ES-I3 (cell line): ENCODE measurements around the gene SUSD5.
A peak's percentile ranks its signal among the peaks of the same experiment; 100 is the strongest.

Experiments
- H3K36me3 ChIP-seq: 2 replicates; pipeline ENCODE4 v1.6.1; 2013; ENCODE audit warnings: mild to moderate bottlenecking, low read length, control low read depth, moderate library complexity; ENCODE audit not compliant: insufficient read depth
- H3K4me1 ChIP-seq: 2 replicates; pipeline ENCODE4 v1.6.1; 2013; ENCODE audit warnings: mild to moderate bottlenecking, control low read depth, low read length; ENCODE audit not compliant: insufficient read depth
- H3K9ac ChIP-seq: 2 replicates; pipeline ENCODE4 v1.6.1; 2013; ENCODE audit warnings: low read depth, mild to moderate bottlenecking, low read length, moderate library complexity
- H3K9me3 ChIP-seq: 2 replicates; pipeline ENCODE4 v1.6.1; 2013; ENCODE audit warnings: mild to moderate bottlenecking, low read length, moderate library complexity; ENCODE audit not compliant: control insufficient read depth, insufficient read depth

The SUSD5 gene

GRCh38 chr3:33218446-33219174, at the start of gene SUSD5:
TSS of gene SUSD5 (minus strand) at chr3:33218810. CDS start at chr3:33218797, 13 bp downstream.
- Histone ChIP-seq H3K36me3 (no peaks in the 10 kb centered on the region), H3K9ac (peak within 1 kb of the TSS; percentile 62), H3K4me1 (no peaks in the 10 kb centered on the region), H3K9me3 (no peaks in the 10 kb centered on the region)

- Histone ChIP-seq H3K36me3 (no peaks in the 10 kb centered on the region), H3K9ac (no peak overlapping the region), H3K4me1 (no peaks in the 10 kb centered on the region)
Observed at GRCh38 chr3:33260104-33260503, 41.5 kb upstream of the SUSD5 start.

DNA sequence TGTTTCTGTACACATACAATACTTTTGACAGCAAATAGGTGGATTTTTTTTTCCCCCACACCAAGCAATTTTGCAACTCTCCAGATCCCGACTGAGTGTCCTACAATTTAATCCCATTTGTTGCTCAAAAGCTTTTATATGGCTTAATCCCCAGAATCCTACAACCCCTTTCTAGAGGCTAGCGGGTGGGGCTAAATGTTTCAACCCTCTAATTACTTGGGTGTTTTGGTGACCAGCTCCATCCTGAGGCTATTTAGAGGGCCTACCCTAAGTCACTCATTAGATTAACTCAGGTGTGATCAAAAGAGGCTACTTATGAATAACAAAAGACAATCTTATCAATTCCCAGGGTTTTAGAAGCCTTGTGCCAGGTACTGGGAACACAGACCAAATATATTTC, 37.6 kb upstream of the SUSD5 start:
- Histone ChIP-seq H3K4me1 (no peaks in the 10 kb centered on the region), H3K36me3 (no peaks in the 10 kb centered on the region), H3K9me3 (no peaks in the 10 kb centered on the region), H3K9ac (no peak overlapping the region)

More at GRCh38 chr3:33260104-33260503, 41.5 kb upstream of the SUSD5 start:
- no peaks in the 10 kb centered on the region for H3K9me3 ChIP-seq

GRCh38 chr3:33250712-33251111, 32.1 kb upstream of the SUSD5 start:
- Histone ChIP-seq H3K9me3 (no peaks in the 10 kb centered on the region), H3K36me3 (no peaks in the 10 kb centered on the region), H3K9ac (no peak overlapping the region), H3K4me1 (no peaks in the 10 kb centered on the region)

DNA sequence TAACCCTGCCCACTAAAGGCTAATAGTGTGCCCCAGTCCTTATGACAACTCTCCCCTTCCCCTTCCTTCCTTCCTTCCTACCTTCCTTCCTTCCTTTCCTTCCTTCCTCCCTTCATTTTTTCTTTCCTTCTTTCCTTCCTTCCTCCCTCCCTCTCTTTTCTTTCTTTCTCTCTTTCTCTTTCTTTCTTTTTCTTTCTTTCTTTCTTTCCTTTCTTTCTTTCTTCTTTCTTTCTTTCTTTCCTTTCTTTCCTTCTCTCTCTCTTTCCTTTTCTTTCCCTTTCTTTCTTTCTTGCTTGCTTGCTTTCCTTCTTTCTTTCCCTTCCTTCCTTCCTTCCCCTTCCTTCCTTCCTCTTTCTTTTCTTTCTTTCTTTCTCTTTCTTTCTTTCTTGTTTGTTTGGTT, 28.2 kb upstream of the SUSD5 start:
- Histone ChIP-seq H3K9ac (no peak overlapping the region), H3K4me1 (no peaks in the 10 kb centered on the region), H3K9me3 (no peaks in the 10 kb centered on the region), H3K36me3 (no peaks in the 10 kb centered on the region)

GRCh38 chr3:33240261-33240660, 21.7 kb upstream of the SUSD5 start:
- Histone ChIP-seq H3K36me3 (no peaks in the 10 kb centered on the region), H3K4me1 (no peaks in the 10 kb centered on the region), H3K9me3 (no peaks in the 10 kb centered on the region), H3K9ac (no peak overlapping the region)

GRCh38 chr3:33238923-33239322, 20.3 kb upstream of the SUSD5 start:
- Histone ChIP-seq H3K9ac (no peak overlapping the region), H3K9me3 (no peaks in the 10 kb centered on the region)

DNA sequence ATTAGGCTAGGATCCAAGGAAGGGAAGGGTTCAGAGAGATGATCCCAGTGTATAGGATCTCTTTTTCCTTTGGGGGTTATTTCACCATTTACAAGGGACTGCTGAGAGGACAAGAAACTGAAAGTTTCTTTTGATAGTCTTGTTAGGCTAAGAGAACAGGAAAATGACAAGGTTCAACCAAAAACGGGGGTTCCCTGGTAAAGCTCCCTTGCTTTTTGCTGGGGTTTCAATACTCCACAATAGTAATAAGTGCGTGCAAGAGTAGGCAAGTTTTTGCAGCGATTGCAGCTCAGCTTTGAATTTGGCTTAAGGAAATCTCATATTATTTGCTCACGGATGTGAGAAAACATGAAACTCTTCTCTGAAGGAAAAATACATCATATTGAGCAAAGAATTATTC, 18.8 kb upstream of the SUSD5 start:
- H3K9ac ChIP-seq, result no peak overlapping the region
- no peaks in the 10 kb centered on the region for H3K36me3 ChIP-seq
- no peaks in the 10 kb centered on the region for H3K9me3 ChIP-seq
- no peaks in the 10 kb centered on the region for H3K4me1 ChIP-seq

More at GRCh38 chr3:33238923-33239322, 20.3 kb upstream of the SUSD5 start:
- H3K36me3 ChIP-seq, result no peaks in the 10 kb centered on the region
- no peaks in the 10 kb centered on the region for H3K4me1 ChIP-seq

GRCh38 chr3:33236005-33236404, 17.4 kb upstream of the SUSD5 start:
- no peaks in the 10 kb centered on the region for H3K9me3 ChIP-seq
- no peaks in the 10 kb centered on the region for H3K4me1 ChIP-seq
- H3K36me3 ChIP-seq, result no peaks in the 10 kb centered on the region
- H3K9ac ChIP-seq, result no peak overlapping the region

DNA sequence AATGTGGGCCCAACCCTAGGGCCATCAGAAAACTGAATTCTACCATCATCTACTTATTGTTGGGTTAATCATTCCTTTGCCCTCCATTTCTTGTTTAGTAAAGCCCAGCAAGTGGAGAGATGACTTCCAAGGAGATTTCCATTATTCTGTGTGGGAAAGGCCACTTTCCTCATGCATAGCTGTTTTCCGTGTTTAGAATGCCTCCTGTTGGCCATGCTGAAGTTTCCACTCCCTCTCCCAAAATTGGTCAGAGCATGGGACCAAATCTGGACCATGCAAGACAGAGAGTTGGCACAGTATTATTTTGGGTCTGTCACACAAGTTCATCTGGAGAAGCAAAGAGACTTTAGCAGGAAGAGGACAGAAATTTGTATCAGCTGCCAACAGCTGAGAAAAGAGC, 15.3 kb upstream of the SUSD5 start:
- Histone ChIP-seq H3K4me1 (no peaks in the 10 kb centered on the region), H3K36me3 (no peaks in the 10 kb centered on the region), H3K9me3 (no peaks in the 10 kb centered on the region), H3K9ac (no peak overlapping the region)

DNA sequence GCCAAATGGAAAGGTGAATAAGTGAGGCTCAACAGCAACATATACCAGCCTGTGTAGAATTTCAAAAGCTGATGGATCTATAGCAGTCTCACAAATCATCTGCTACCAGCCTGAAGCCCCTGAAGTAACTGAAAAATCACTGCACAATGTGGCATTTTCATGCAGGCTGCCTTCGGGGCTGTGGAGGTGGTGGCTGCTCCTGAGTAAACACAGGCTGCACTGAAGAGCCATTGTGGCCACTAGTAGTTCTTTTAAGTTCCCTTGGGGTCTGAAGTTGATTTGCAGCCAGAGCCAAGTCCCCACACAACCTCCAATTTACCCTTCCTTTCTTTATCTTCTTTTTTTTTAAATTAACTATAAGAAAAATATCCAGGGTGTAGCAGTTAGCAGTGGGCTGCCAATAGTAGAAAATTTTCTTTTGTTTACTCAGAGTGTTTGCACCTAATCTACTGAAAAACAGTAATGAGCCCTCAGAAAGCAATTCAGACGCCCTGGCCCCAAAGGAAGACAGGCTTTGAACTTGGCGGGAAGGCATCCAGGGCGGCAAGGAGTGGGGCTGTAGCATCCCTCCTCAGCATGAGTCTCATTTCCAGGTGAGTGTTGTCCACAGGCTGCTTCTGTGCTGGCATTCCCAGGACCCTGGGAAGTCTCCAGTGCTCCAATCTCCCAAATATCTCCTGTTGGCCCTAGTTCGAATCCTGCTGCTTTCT, 13.3 kb upstream of the SUSD5 start:
- Histone ChIP-seq H3K36me3 (no peaks in the 10 kb centered on the region), H3K9me3 (no peaks in the 10 kb centered on the region), H3K9ac (no peak overlapping the region), H3K4me1 (no peaks in the 10 kb centered on the region)

DNA sequence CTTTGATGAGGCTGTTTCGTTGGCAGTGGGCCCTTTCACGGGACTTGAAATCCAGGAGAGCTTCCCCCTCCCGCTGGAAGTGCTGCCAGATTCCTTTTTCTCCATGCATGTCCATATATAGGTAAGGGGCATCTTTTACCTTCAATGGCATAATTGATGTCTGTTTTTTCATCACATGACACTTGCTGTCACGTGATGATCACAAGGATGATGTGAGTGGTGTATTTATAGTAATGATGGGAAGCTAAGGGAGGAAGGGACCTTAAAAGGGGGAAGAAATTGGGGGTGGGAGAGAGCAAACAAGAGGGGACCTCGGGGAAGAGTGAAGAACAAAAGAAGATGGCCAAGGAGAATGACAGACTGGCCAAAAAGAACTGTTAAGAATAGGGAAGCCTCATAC, 11.3 kb upstream of the SUSD5 start:
- H3K9ac ChIP-seq, result no peak overlapping the region
- no peaks in the 10 kb centered on the region for H3K36me3 ChIP-seq
- no peaks in the 10 kb centered on the region for H3K4me1 ChIP-seq
- H3K9me3 ChIP-seq, result no peaks in the 10 kb centered on the region

DNA sequence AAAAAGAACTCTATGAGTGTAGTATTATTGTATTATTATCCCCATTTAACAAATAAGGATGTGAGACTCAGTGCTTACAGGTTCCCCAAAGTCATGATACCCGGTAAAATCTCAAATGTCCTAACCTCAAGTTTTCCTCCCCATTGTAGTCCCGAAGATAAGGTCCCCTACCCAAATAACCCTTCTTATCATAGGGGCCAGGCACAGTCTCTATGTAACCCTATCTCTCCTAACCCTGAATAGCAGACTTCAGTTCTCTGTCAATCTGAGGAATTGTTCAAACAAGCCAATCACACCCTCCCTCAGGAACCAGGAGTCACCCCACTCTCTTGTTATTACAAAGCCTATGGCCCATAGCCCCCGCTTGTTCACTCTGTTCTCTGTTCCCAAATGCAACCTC, 10.5 kb upstream of the SUSD5 start:
- Histone ChIP-seq H3K4me1 (no peaks in the 10 kb centered on the region), H3K9ac (no peak overlapping the region), H3K36me3 (no peaks in the 10 kb centered on the region), H3K9me3 (no peaks in the 10 kb centered on the region)

DNA sequence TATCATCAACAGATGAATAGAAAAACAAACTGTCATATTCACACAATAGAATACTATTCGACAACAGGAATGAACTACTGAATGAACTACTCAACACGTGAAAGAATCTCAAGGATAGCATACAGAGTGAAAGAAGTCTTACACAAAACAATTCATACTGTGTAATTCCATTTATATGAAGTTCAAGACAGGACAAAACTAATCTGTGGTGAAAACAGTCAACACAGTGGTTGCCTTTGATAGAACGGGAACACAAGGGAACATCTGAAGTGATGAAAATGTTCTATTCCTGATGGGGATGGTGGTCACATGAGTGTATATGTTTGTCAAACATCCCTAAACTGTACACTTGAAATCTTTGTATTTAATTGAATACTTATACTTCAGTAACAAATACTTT, 2.6 kb upstream of the SUSD5 start:
- Histone ChIP-seq H3K36me3 (no peaks in the 10 kb centered on the region), H3K9ac (no peak overlapping the region), H3K9me3 (no peaks in the 10 kb centered on the region), H3K4me1 (no peaks in the 10 kb centered on the region)

DNA sequence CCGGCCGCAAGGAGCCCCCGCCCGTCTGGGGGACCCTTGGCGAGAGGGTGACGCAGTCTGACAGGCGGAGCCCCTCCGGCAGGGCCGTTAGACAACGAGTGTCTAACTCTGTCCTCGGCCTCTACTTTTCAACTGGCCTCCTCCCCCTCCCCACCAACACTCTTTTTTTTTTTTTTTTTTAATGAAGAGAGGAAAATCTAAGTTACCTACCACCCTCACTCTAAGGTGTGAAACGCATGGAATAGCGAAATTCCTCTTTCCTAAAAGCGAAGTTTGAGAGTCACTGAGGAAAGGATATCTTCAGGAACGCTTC, 521 bp upstream of the SUSD5 start:
- no peaks in the 10 kb centered on the region for H3K9me3 ChIP-seq
- peak overlapping the region; percentile 62 for H3K9ac ChIP-seq
- no peaks in the 10 kb centered on the region for H3K36me3 ChIP-seq

More for the DNA sequence above, 521 bp upstream of the SUSD5 start:
- H3K4me1 ChIP-seq, result no peaks in the 10 kb centered on the region
